ENCODE data around the gene WDR62. TPM values are rescaled to one million over a fixed set of nuclear protein-coding genes. Genes with fewer than 3 reads are reported as not detected.

The WDR62 gene
- total and polyA plus RNA-seq, 2 of the 8 experiments (the other 6 are each of a cell fraction or from before 2014, with no cell fraction given): 28.2 to 39.5 TPM

GRCh38 chr19:36090910-36091695 is 36.4 kb downstream of the WDR62 start:
- WGBS, 2 experiments (ENCODE audit: extremely low coverage in 1 of 2, insufficient coverage in 1 of 2, insufficient read length in 1 of 2, insufficient replicate concordance in 2 of 2, low coverage in 1 of 2, low lambda C conversion rate in 2 of 2, missing lambda C conversion rate in 1 of 2): 84% methylated on average over 13 of the region's 13 CpGs; no CpG with 5 or more reads in 1 of the 2 experiments
- no peaks in the 10 kb centered on the region for H3K23me2 ChIP-seq (ENCODE audit: low read depth, low read length)
- POLR2A ChIA-PET (ENCODE audit: partially characterized antibody): interaction anchor here (1.4 to 3.1 kb wide), 3 partner anchors 8 to 12 kb away, joined by 4 to 17 read pairs (median 9); no protein-coding TSS in a partner anchor
- TF ChIP-seq NRF1 (IDR thresholded peaks at IDR 0.05; ENCODE audit: low read depth, low read length): no peak
- no peak for TF ChIP-seq RAD21 (IDR thresholded peaks at IDR 0.05 in 1 of 2, conservative IDR thresholded peaks at IDR 0.05 in 1 of 2; ENCODE audit: low read depth in 2 of 2, low read length in 2 of 2)
- no peak for TF ChIP-seq KDM5A (IDR thresholded peaks at IDR 0.05; ENCODE audit: low read length)
- no peak for TF ChIP-seq RNF2 (IDR thresholded peaks at IDR 0.05; ENCODE audit: borderline replicate concordance, low read depth, low read length, missing control alignments, poor library complexity, severe bottlenecking)
- TF ChIP-seq EZH2 (IDR thresholded peaks at IDR 0.05; ENCODE audit: low read depth, low read length, severe bottlenecking): no peak
- H3K4me3 ChIP-seq (ENCODE audit: extremely low read depth in 1 of 4, insufficient read depth in 2 of 4, low read depth in 3 of 4, low read length in 4 of 4): no peak overlapping the region
- H3K9ac ChIP-seq (replicated peaks in 1 of 4; ENCODE audit: extremely low read depth in 1 of 4, low read depth in 3 of 4, low read length in 3 of 4): no peak overlapping the region
- H3K79me2 ChIP-seq (ENCODE audit: control insufficient read depth in 1 of 2, insufficient read depth in 2 of 2, low read length in 2 of 2): no peaks in the 10 kb centered on the region
- no peak overlapping the region for H3K56ac ChIP-seq (replicated peaks; ENCODE audit: insufficient read length, low read depth, low read length)
- H3K4me2 ChIP-seq (ENCODE audit: insufficient read depth in 1 of 2, low read depth in 2 of 2, low read length in 2 of 2): no peak overlapping the region
- H2BK20ac ChIP-seq (ENCODE audit: low read length): no peak overlapping the region
- H4K8ac ChIP-seq (ENCODE audit: extremely low read depth, insufficient read depth, low read length): no peak overlapping the region
- H2AFZ ChIP-seq (ENCODE audit: low read length): no peak overlapping the region
- H3K14ac ChIP-seq (ENCODE audit: insufficient read length): no peak overlapping the region
- DNase-seq (ENCODE audit: low read depth in 1 of 2, low spot score in 2 of 2) (no peak), FAIRE-seq (no peak)
- no peak overlapping the region for H4K91ac ChIP-seq (replicated peaks; ENCODE audit: insufficient read length, low read length)
- H3K4me1 ChIP-seq (replicated peaks in 1 of 4; ENCODE audit: control insufficient read depth in 3 of 4, insufficient read depth in 4 of 4, low read length in 3 of 4): no peaks in the 10 kb centered on the region
- H4K5ac ChIP-seq (ENCODE audit: insufficient read length, low read depth, low read length): no peak overlapping the region
- no peak overlapping the region for H2BK15ac ChIP-seq (ENCODE audit: low read length)
- no peak overlapping the region for H2AK5ac ChIP-seq (ENCODE audit: low read depth, low read length)
- H2BK120ac ChIP-seq (replicated peaks; ENCODE audit: low read depth, low read length): no peak overlapping the region
- H3K27ac ChIP-seq (ENCODE audit: low read depth, low read length): no peak overlapping the region
- H3K27me3 ChIP-seq (replicated peaks in 1 of 4; ENCODE audit: control insufficient read depth in 3 of 4, extremely low read depth in 1 of 4, insufficient read depth in 3 of 4, low read length in 3 of 4): no peaks in the 10 kb centered on the region
- no peak overlapping the region for H2BK5ac ChIP-seq (ENCODE audit: low read depth, low read length)
- peaks cover 27 to 74% (median 58%) of the 10 kb centered on the region in 4 experiments; a peak in 7 of 8 replicates for H3K36me3 ChIP-seq (ENCODE audit: control insufficient read depth in 2 of 4, insufficient read depth in 4 of 4, low read length in 3 of 4)
- no peak overlapping the region for H3K23ac ChIP-seq (ENCODE audit: insufficient read length)
- no peaks in the 10 kb centered on the region for H3K9me3 ChIP-seq (ENCODE audit: insufficient read depth in 2 of 2, low read depth in 1 of 2, low read length in 1 of 2)
- CTCF ChIA-PET (ENCODE audit: partially characterized antibody): interaction anchor here (0.6 to 1.2 kb wide), 3 partner anchors 22 to 389 kb away, joined by 3 to 5 read pairs (median 3); no protein-coding TSS in a partner anchor
- H3K4ac ChIP-seq (replicated peaks; ENCODE audit: insufficient read length, low read depth, low read length): no peak overlapping the region
- no peak overlapping the region for H2BK12ac ChIP-seq (ENCODE audit: low read depth, low read length)
- H4K20me1 ChIP-seq (replicated peaks in 1 of 2; ENCODE audit: control insufficient read depth in 1 of 2, insufficient read depth in 2 of 2, low read length in 2 of 2): peaks cover 2 to 17% of the 10 kb centered on the region in 2 experiments
- H3K18ac ChIP-seq (ENCODE audit: extremely low read depth, low read length): no peak overlapping the region
- no peaks in the 10 kb centered on the region for H3K79me1 ChIP-seq (ENCODE audit: low read depth, low read length)
